GM23248 (cell line): ENCODE results near the gene OR10G6.

Experiments used
- EZH2 ChIP-seq: fragments of 200-600 bp; sonication (generic); IDR thresholded peaks from 2 replicates; pipeline ENCODE4 v1.6.1; 2018; ENCODE audit warnings: antibody characterized with exemption, mild to moderate bottlenecking; ENCODE audit not compliant: insufficient read depth, poor library complexity, severe bottlenecking
- EZH2phosphoT487 ChIP-seq: fragments of 200-600 bp; sonication (generic); IDR thresholded peaks from 2 replicates; pipeline ENCODE4 v1.6.1; 2018; ENCODE audit warnings: antibody characterized with exemption, moderate library complexity, mild to moderate bottlenecking, low read depth; ENCODE audit not compliant: insufficient read depth

- TF ChIP-seq EZH2phosphoT487: no peak
- no peak for TF ChIP-seq EZH2
Measured at GRCh38 chr11:123956752-123957151, 38.2 kb downstream of the OR10G6 start.
